Mucosa of stomach (tissue), 1 donor: Measurements from ENCODE around the gene PARP14.
"Not testable (repeated sequence)": the region's sequence is repeated elsewhere in the genome, so short reads cannot be mapped to it uniquely, and the experiment has no call there.

Experiments
- H3K27me3 ChIP-seq: one replicate; pipeline ENCODE4 v1.7.0; 2013; ENCODE audit warnings: mild to moderate bottlenecking, low read length; ENCODE audit not compliant: control insufficient read depth, insufficient read depth
- H3K36me3 ChIP-seq: one replicate; pipeline ENCODE4 v1.7.0; 2013; ENCODE audit warnings: low read length; ENCODE audit not compliant: control insufficient read depth, insufficient read depth
- H3K4me1 ChIP-seq: one replicate; pipeline ENCODE4 v1.7.0; 2013; ENCODE audit warnings: mild to moderate bottlenecking, low read length; ENCODE audit not compliant: control insufficient read depth, insufficient read depth
- H3K4me3 ChIP-seq: one replicate; pipeline ENCODE4 v1.7.0; 2013; ENCODE audit warnings: low read length
- H3K9ac ChIP-seq: one replicate; pipeline ENCODE4 v1.7.0; 2013; ENCODE audit warnings: mild to moderate bottlenecking, low read length, moderate library complexity
- H3K9me3 ChIP-seq: one replicate; pipeline ENCODE4 v1.7.0; 2013; ENCODE audit warnings: mild to moderate bottlenecking, low read length, moderate library complexity; ENCODE audit not compliant: control insufficient read depth
- donor health status: Pancreatic carcinoma.

PARP14 gene

GRCh38 chr3:122732682-122733525, 52.3 kb downstream of the PARP14 start:
- not testable (repeated sequence) for H3K27me3 ChIP-seq, H3K9ac ChIP-seq, H3K4me1 ChIP-seq, H3K4me3 ChIP-seq, H3K36me3 ChIP-seq, H3K9me3 ChIP-seq

- H3K9ac ChIP-seq: no peak overlapping the region
- no peak overlapping the region for H3K4me3 ChIP-seq
- no peaks in the 10 kb centered on the region for H3K4me1 ChIP-seq
- H3K9me3 ChIP-seq: no peaks in the 10 kb centered on the region
- no peaks in the 10 kb centered on the region for H3K36me3 ChIP-seq
- H3K27me3 ChIP-seq: no peaks in the 10 kb centered on the region
Observed at GRCh38 chr3:122739172-122739571, 58.5 kb downstream of the PARP14 start.

GRCh38 chr3:122742234-122742633, 61.6 kb downstream of the PARP14 start:
- no peak overlapping the region for H3K9ac ChIP-seq
- no peaks in the 10 kb centered on the region for H3K36me3 ChIP-seq
- no peaks in the 10 kb centered on the region for H3K27me3 ChIP-seq
- H3K4me3 ChIP-seq: no peak overlapping the region
- no peaks in the 10 kb centered on the region for H3K9me3 ChIP-seq
- no peaks in the 10 kb centered on the region for H3K4me1 ChIP-seq

GRCh38 chr3:122743581-122744120, 63.0 kb downstream of the PARP14 start:
- Histone ChIP-seq H3K27me3 (no peaks in the 10 kb centered on the region), H3K9me3 (no peaks in the 10 kb centered on the region), H3K36me3 (no peaks in the 10 kb centered on the region), H3K9ac (no peak overlapping the region), H3K4me3 (no peak overlapping the region), H3K4me1 (no peaks in the 10 kb centered on the region)

GRCh38 chr3:122745369-122746021, 64.9 kb downstream of the PARP14 start:
- H3K9ac ChIP-seq: no peak overlapping the region
- no peaks in the 10 kb centered on the region for H3K4me1 ChIP-seq
- no peaks in the 10 kb centered on the region for H3K36me3 ChIP-seq
- no peak overlapping the region for H3K4me3 ChIP-seq
- H3K9me3 ChIP-seq: no peaks in the 10 kb centered on the region
- H3K27me3 ChIP-seq: no peaks in the 10 kb centered on the region

- H3K9ac ChIP-seq, H3K4me1 ChIP-seq, H3K9me3 ChIP-seq, H3K36me3 ChIP-seq, H3K27me3 ChIP-seq, H3K4me3 ChIP-seq: not testable (repeated sequence)
Observed at GRCh38 chr3:122747295-122747694, 66.7 kb downstream of the PARP14 start.

GRCh38 chr3:122748347-122748746, 67.7 kb downstream of the PARP14 start:
- no peak overlapping the region for H3K9ac ChIP-seq
- no peaks in the 10 kb centered on the region for H3K4me1 ChIP-seq
- H3K36me3 ChIP-seq: no peaks in the 10 kb centered on the region
- H3K9me3 ChIP-seq: no peaks in the 10 kb centered on the region
- H3K27me3 ChIP-seq: no peaks in the 10 kb centered on the region
- no peak overlapping the region for H3K4me3 ChIP-seq

GRCh38 chr3:122754929-122755328, 74.3 kb downstream of the PARP14 start:
- Histone ChIP-seq H3K36me3 (no peaks in the 10 kb centered on the region), H3K4me3 (no peak overlapping the region), H3K4me1 (no peaks in the 10 kb centered on the region), H3K9me3 (no peaks in the 10 kb centered on the region), H3K9ac (no peak overlapping the region), H3K27me3 (no peaks in the 10 kb centered on the region)

- H3K27me3 ChIP-seq: no peaks in the 10 kb centered on the region
- no peak overlapping the region for H3K9ac ChIP-seq
- H3K4me3 ChIP-seq: no peak overlapping the region
- no peaks in the 10 kb centered on the region for H3K4me1 ChIP-seq
- no peaks in the 10 kb centered on the region for H3K9me3 ChIP-seq
- no peaks in the 10 kb centered on the region for H3K36me3 ChIP-seq
Observed at GRCh38 chr3:122755491-122755890, 74.9 kb downstream of the PARP14 start.

GRCh38 chr3:122758877-122759560, 78.4 kb downstream of the PARP14 start:
- Histone ChIP-seq H3K9me3 (no peaks in the 10 kb centered on the region), H3K4me1 (no peaks in the 10 kb centered on the region), H3K9ac (no peak overlapping the region), H3K27me3 (no peaks in the 10 kb centered on the region), H3K4me3 (no peak overlapping the region), H3K36me3 (no peaks in the 10 kb centered on the region)

GRCh38 chr3:122760453-122761271, 80.0 kb downstream of the PARP14 start:
- H3K4me1 ChIP-seq: no peaks in the 10 kb centered on the region
- no peaks in the 10 kb centered on the region for H3K36me3 ChIP-seq
- H3K27me3 ChIP-seq: no peaks in the 10 kb centered on the region
- H3K4me3 ChIP-seq: no peak overlapping the region
- H3K9me3 ChIP-seq: no peaks in the 10 kb centered on the region
- no peak overlapping the region for H3K9ac ChIP-seq
